HTR-8/SVneo (cell line): ENCODE measurements around the gene INSM1.

ENCODE experiments used
- DNase-seq: peaks from one replicate; pipeline ENCODE4 v3.0.0; 2011; ENCODE audit warnings: low spot score, mixed read lengths; ENCODE audit not compliant: insufficient read length
- FAIRE-seq: peaks from 2 replicates; lab custom pipeline; 2011; peaks lifted over from hg19 to GRCh38; lab: Jason Lieb, UNC

INSM1 gene

GRCh38 chr20:20391766-20392165, 23.9 kb downstream of the INSM1 start:
- FAIRE-seq, result no peak
- DNase-seq, result no peak

- FAIRE-seq (no peak), DNase-seq (no peak)
These were observed 25.6 kb downstream of the INSM1 start for GRCh38 chr20:20393207-20394120.

- no peak for DNase-seq
- FAIRE-seq, result no peak
These were observed 27.2 kb downstream of the INSM1 start for GRCh38 chr20:20395087-20395486.

- FAIRE-seq (no peak), DNase-seq (no peak)
These were observed 28.1 kb downstream of the INSM1 start for GRCh38 chr20:20395903-20396568.

GRCh38 chr20:20396794-20397193, 28.9 kb downstream of the INSM1 start:
- DNase-seq, result no peak
- no peak for FAIRE-seq

- DNase-seq (no peak), FAIRE-seq (no peak)
These were observed 30.2 kb downstream of the INSM1 start for GRCh38 chr20:20398123-20398522.

- FAIRE-seq (no peak), DNase-seq (no peak)
These were observed 31.9 kb downstream of the INSM1 start for GRCh38 chr20:20399531-20400500.

GRCh38 chr20:20401991-20402390, 34.1 kb downstream of the INSM1 start:
- FAIRE-seq (no peak), DNase-seq (no peak)

- no peak for FAIRE-seq
- no peak for DNase-seq
These were observed 36.7 kb downstream of the INSM1 start for GRCh38 chr20:20404633-20405032.

- DNase-seq (no peak), FAIRE-seq (no peak)
These were observed 37.7 kb downstream of the INSM1 start for GRCh38 chr20:20405623-20406022.

- DNase-seq, result no peak
These were observed 38.4 kb downstream of the INSM1 start for GRCh38 chr20:20406306-20406705.

GRCh38 chr20:20407891-20408805, 40.2 kb downstream of the INSM1 start:
- FAIRE-seq (no peak), DNase-seq (no peak)

More at GRCh38 chr20:20406306-20406705, 38.4 kb downstream of the INSM1 start:
- FAIRE-seq, result no peak

- FAIRE-seq (no peak), DNase-seq (no peak)
These were observed 41.4 kb downstream of the INSM1 start for GRCh38 chr20:20409331-20409730.

- FAIRE-seq (no peak), DNase-seq (no peak)
These were observed 42.8 kb downstream of the INSM1 start for GRCh38 chr20:20410678-20411077.

- DNase-seq (no peak), FAIRE-seq (no peak)
These were observed 43.5 kb downstream of the INSM1 start for GRCh38 chr20:20411402-20411801.

- no peak for DNase-seq
- no peak for FAIRE-seq
These were observed 43.9 kb downstream of the INSM1 start for GRCh38 chr20:20411836-20412235.

GRCh38 chr20:20412750-20413149, 44.8 kb downstream of the INSM1 start:
- FAIRE-seq, result no peak
- DNase-seq, result no peak

- no peak for FAIRE-seq
- no peak for DNase-seq
These were observed 45.9 kb downstream of the INSM1 start for GRCh38 chr20:20413810-20414281.

- FAIRE-seq, result no peak
- no peak for DNase-seq
These were observed 46.8 kb downstream of the INSM1 start for GRCh38 chr20:20414640-20415220.
